ENCODE results near the gene CACNA1E. TPM values are rescaled to one million over a fixed set of nuclear protein-coding genes. Genes with fewer than 3 reads are reported as not detected.
A peak's percentile ranks its signal among the peaks of the same experiment; 100 is the strongest.

Gene CACNA1E
- total and polyA plus RNA-seq, 2 experiments from 2014 or later: 0.32 to 1.1 TPM

DNA sequence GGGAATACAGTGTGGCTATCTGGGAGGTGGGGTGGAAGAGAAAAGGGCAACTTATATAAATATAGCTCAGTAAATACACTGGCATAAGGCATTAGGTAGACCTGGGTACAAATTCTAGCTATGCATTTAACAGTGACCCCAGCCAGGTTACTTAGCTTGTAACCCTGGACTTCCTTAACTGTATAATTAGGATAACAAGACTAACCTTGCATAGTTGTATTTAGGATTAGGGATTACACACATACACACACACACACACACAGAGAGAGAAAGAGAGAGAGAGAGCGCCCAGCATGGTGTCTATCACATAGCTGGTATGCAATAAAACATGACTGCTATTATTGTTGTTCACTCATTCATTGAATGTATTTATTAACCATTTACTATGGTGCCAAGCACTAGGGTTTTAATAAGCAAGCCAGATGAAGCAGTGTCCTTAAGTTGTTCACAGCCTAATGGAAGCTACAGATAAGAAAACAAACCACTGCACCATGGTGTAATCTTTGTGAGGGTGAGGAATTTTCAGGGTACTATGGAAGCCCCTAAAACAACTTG lies 326.8 kb downstream of the CACNA1E start (continued):
- TF ChIP-seq, protein P1, sequence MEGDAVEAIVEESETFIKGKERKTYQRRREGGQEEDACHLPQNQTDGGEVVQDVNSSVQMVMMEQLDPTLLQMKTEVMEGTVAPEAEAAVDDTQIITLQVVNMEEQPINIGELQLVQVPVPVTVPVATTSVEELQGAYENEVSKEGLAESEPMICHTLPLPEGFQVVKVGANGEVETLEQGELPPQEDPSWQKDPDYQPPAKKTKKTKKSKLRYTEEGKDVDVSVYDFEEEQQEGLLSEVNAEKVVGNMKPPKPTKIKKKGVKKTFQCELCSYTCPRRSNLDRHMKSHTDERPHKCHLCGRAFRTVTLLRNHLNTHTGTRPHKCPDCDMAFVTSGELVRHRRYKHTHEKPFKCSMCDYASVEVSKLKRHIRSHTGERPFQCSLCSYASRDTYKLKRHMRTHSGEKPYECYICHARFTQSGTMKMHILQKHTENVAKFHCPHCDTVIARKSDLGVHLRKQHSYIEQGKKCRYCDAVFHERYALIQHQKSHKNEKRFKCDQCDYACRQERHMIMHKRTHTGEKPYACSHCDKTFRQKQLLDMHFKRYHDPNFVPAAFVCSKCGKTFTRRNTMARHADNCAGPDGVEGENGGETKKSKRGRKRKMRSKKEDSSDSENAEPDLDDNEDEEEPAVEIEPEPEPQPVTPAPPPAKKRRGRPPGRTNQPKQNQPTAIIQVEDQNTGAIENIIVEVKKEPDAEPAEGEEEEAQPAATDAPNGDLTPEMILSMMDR (conservative IDR thresholded peaks at IDR 0.05; ENCODE audit: low read depth in 2 of 2): no peak

DNA sequence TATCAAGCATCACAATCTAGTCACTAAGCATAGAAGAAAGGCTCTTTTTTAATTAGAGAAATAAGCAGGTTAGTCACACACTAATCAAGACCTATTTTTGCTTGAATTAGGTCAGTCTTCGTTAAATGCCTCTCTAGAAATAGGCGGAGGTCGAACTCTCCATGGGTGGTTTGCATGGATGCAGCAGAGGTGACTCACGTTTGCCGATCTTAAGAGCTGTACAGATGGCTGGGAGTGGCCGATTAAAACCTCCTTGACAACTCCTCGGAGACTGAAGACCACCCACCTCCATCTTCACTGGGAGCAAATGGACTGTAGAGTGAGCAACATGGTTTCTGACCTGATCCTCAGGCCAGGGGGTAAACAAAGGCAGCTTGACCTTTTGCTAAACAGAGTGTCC lies 328.9 kb downstream of the CACNA1E start:
- H3K27ac Mint-ChIP-seq: 0 out of 2 replicates have a peak overlapping the region, but pooled peaks have one; percentile 42
- no peak overlapping the region for H3K4me3 Mint-ChIP-seq
- Histone ChIP-seq H3K36me3 (ENCODE audit: insufficient read depth) (no peaks in the 10 kb centered on the region), H3K4me3 (no peak overlapping the region), H3K9me2 (ENCODE audit: insufficient read depth) (no peaks in the 10 kb centered on the region), H3K27me3 (ENCODE audit: insufficient read depth) (no peaks in the 10 kb centered on the region), H3K4me1 (ENCODE audit: insufficient read depth) (no peaks in the 10 kb centered on the region), H3F3A (replicated peaks; ENCODE audit: low read depth) (no peaks in the 10 kb centered on the region), H2AFZ (no peak overlapping the region), H3K27ac (ENCODE audit: low read depth) (no peak overlapping the region), H3K79me2 (replicated peaks; ENCODE audit: insufficient read depth) (no peaks in the 10 kb centered on the region), H4K20me1 (replicated peaks; ENCODE audit: insufficient read depth) (no peaks in the 10 kb centered on the region), H3K4me2 (no peak overlapping the region)
- DNase-seq (ENCODE audit: low spot score) (no peak), ATAC-seq (no peak)
- H3K4me1 Mint-ChIP-seq: no peaks in the 10 kb centered on the region; the same call in 2 of the 3 replicates
- H3K9me3 Mint-ChIP-seq: peaks cover 5% of the 10 kb centered on the region; the same call in 1 of the 3 replicates
- H3K36me3 Mint-ChIP-seq (ENCODE audit: low read depth): no peaks in the 10 kb centered on the region
- H3K27me3 Mint-ChIP-seq (ENCODE audit: insufficient read depth, low read depth, poor library complexity): no peaks in the 10 kb centered on the region
- TF ChIP-seq, protein P2, sequence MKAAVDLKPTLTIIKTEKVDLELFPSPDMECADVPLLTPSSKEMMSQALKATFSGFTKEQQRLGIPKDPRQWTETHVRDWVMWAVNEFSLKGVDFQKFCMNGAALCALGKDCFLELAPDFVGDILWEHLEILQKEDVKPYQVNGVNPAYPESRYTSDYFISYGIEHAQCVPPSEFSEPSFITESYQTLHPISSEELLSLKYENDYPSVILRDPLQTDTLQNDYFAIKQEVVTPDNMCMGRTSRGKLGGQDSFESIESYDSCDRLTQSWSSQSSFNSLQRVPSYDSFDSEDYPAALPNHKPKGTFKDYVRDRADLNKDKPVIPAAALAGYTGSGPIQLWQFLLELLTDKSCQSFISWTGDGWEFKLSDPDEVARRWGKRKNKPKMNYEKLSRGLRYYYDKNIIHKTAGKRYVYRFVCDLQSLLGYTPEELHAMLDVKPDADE (IDR thresholded peaks at IDR 0.05): no peak
- no peak for TF ChIP-seq STAT1 (IDR thresholded peaks at IDR 0.05; ENCODE audit: unreplicated experiment)
- no peak for TF ChIP-seq POLR2AphosphoS5 (IDR thresholded peaks at IDR 0.05; ENCODE audit: low read depth)
- TF ChIP-seq EZH2 (IDR thresholded peaks at IDR 0.05; ENCODE audit: low read depth, unreplicated experiment): no peak
- TF ChIP-seq, protein P3, sequence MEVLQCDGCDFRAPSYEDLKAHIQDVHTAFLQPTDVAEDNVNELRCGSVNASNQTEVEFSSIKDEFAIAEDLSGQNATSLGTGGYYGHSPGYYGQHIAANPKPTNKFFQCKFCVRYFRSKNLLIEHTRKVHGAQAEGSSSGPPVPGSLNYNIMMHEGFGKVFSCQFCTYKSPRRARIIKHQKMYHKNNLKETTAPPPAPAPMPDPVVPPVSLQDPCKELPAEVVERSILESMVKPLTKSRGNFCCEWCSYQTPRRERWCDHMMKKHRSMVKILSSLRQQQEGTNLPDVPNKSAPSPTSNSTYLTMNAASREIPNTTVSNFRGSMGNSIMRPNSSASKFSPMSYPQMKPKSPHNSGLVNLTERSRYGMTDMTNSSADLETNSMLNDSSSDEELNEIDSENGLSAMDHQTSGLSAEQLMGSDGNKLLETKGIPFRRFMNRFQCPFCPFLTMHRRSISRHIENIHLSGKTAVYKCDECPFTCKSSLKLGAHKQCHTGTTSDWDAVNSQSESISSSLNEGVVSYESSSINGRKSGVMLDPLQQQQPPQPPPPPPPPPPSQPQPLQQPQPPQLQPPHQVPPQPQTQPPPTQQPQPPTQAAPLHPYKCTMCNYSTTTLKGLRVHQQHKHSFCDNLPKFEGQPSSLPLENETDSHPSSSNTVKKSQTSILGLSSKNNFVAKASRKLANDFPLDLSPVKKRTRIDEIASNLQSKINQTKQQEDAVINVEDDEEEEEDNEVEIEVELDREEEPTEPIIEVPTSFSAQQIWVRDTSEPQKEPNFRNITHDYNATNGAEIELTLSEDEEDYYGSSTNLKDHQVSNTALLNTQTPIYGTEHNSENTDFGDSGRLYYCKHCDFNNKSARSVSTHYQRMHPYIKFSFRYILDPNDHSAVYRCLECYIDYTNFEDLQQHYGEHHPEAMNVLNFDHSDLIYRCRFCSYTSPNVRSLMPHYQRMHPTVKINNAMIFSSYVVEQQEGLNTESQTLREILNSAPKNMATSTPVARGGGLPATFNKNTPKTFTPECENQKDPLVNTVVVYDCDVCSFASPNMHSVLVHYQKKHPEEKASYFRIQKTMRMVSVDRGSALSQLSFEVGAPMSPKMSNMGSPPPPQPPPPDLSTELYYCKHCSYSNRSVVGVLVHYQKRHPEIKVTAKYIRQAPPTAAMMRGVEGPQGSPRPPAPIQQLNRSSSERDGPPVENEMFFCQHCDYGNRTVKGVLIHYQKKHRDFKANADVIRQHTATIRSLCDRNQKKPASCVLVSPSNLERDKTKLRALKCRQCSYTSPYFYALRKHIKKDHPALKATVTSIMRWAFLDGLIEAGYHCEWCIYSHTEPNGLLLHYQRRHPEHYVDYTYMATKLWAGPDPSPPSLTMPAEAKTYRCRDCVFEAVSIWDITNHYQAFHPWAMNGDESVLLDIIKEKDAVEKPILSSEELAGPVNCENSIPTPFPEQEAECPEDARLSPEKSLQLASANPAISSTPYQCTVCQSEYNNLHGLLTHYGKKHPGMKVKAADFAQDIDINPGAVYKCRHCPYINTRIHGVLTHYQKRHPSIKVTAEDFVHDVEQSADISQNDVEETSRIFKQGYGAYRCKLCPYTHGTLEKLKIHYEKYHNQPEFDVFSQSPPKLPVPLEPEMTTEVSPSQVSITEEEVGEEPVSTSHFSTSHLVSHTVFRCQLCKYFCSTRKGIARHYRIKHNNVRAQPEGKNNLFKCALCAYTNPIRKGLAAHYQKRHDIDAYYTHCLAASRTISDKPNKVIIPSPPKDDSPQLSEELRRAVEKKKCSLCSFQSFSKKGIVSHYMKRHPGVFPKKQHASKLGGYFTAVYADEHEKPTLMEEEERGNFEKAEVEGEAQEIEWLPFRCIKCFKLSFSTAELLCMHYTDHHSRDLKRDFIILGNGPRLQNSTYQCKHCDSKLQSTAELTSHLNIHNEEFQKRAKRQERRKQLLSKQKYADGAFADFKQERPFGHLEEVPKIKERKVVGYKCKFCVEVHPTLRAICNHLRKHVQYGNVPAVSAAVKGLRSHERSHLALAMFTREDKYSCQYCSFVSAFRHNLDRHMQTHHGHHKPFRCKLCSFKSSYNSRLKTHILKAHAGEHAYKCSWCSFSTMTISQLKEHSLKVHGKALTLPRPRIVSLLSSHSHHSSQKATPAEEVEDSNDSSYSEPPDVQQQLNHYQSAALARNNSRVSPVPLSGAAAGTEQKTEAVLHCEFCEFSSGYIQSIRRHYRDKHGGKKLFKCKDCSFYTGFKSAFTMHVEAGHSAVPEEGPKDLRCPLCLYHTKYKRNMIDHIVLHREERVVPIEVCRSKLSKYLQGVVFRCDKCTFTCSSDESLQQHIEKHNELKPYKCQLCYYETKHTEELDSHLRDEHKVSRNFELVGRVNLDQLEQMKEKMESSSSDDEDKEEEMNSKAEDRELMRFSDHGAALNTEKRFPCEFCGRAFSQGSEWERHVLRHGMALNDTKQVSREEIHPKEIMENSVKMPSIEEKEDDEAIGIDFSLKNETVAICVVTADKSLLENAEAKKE (CRISPR knock-in tag; IDR thresholded peaks at IDR 0.05): no peak
- TF ChIP-seq NANOG (IDR thresholded peaks at IDR 0.05; ENCODE audit: borderline replicate concordance): no peak
- no peak for TF ChIP-seq CREB1 (CRISPR knock-in tag; IDR thresholded peaks at IDR 0.05; ENCODE audit: low read depth)
- TF ChIP-seq, protein P4, sequence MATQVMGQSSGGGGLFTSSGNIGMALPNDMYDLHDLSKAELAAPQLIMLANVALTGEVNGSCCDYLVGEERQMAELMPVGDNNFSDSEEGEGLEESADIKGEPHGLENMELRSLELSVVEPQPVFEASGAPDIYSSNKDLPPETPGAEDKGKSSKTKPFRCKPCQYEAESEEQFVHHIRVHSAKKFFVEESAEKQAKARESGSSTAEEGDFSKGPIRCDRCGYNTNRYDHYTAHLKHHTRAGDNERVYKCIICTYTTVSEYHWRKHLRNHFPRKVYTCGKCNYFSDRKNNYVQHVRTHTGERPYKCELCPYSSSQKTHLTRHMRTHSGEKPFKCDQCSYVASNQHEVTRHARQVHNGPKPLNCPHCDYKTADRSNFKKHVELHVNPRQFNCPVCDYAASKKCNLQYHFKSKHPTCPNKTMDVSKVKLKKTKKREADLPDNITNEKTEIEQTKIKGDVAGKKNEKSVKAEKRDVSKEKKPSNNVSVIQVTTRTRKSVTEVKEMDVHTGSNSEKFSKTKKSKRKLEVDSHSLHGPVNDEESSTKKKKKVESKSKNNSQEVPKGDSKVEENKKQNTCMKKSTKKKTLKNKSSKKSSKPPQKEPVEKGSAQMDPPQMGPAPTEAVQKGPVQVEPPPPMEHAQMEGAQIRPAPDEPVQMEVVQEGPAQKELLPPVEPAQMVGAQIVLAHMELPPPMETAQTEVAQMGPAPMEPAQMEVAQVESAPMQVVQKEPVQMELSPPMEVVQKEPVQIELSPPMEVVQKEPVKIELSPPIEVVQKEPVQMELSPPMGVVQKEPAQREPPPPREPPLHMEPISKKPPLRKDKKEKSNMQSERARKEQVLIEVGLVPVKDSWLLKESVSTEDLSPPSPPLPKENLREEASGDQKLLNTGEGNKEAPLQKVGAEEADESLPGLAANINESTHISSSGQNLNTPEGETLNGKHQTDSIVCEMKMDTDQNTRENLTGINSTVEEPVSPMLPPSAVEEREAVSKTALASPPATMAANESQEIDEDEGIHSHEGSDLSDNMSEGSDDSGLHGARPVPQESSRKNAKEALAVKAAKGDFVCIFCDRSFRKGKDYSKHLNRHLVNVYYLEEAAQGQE (IDR thresholded peaks at IDR 0.05; ENCODE audit: unreplicated experiment): no peak
- TF ChIP-seq EZH2phosphoT487 (IDR thresholded peaks at IDR 0.05; ENCODE audit: unreplicated experiment): no peak
- no peak for TF ChIP-seq ZNF114 (CRISPR knock-in tag; IDR thresholded peaks at IDR 0.05)
